NCI-H2227 (cell line): ENCODE results near the gene CLSTN1.
"Not testable (repeated sequence)": the region's sequence is repeated elsewhere in the genome, so short reads cannot be mapped to it uniquely, and the experiment has no call there.

ENCODE experiments used
- DNase-seq: peaks from one replicate; lab custom pipeline; 2025; ENCODE audit not compliant: unreplicated experiment; lab: John Stamatoyannopoulos, UW

CLSTN1 gene

GRCh38 chr1:9717193-9718005 is 106.4 kb downstream of the CLSTN1 start:
- no peak for DNase-seq

- no peak for DNase-seq
Observed at GRCh38 chr1:9716404-9717192, 107.2 kb downstream of the CLSTN1 start.

GRCh38 chr1:9715536-9716226 is 108.1 kb downstream of the CLSTN1 start:
- no peak for DNase-seq

GRCh38 chr1:9714257-9714718 is 109.5 kb downstream of the CLSTN1 start:
- no peak for DNase-seq

GRCh38 chr1:9712767-9713166 is 111.0 kb downstream of the CLSTN1 start:
- DNase-seq: not testable (repeated sequence)

- DNase-seq: no peak
Observed at GRCh38 chr1:9711466-9712020, 112.2 kb downstream of the CLSTN1 start.

- no peak for DNase-seq
Observed at GRCh38 chr1:9710037-9710436, 113.7 kb downstream of the CLSTN1 start.

- no peak for DNase-seq
Observed at GRCh38 chr1:9706178-9706577, 117.6 kb downstream of the CLSTN1 start.

GRCh38 chr1:9705337-9706093 is 118.2 kb downstream of the CLSTN1 start:
- DNase-seq: no peak

GRCh38 chr1:9703681-9704080 is 120.1 kb downstream of the CLSTN1 start:
- no peak for DNase-seq

GRCh38 chr1:9703165-9703509 is 120.6 kb downstream of the CLSTN1 start:
- no peak for DNase-seq

GRCh38 chr1:9701665-9702064 is 122.1 kb downstream of the CLSTN1 start:
- no peak for DNase-seq

GRCh38 chr1:9700340-9700739 is 123.4 kb downstream of the CLSTN1 start:
- no peak for DNase-seq

- no peak for DNase-seq
Observed at GRCh38 chr1:9699361-9699760, 124.4 kb downstream of the CLSTN1 start.

GRCh38 chr1:9696793-9697192 is 127.0 kb downstream of the CLSTN1 start:
- DNase-seq: no peak

GRCh38 chr1:9691691-9692090 is 132.1 kb downstream of the CLSTN1 start:
- DNase-seq: no peak

GRCh38 chr1:9691108-9691445 is 132.7 kb downstream of the CLSTN1 start:
- DNase-seq: no peak

GRCh38 chr1:9690440-9691107 is 133.2 kb downstream of the CLSTN1 start:
- no peak for DNase-seq

GRCh38 chr1:9689971-9690381 is 133.8 kb downstream of the CLSTN1 start:
- peak; percentile 39 for DNase-seq

GRCh38 chr1:9689011-9689706 is 134.6 kb downstream of the CLSTN1 start:
- DNase-seq: peak; percentile 85
